ENCODE data around the gene MXRA7.

MXRA7 gene

GRCh38 chr17:76677406-76677805, 33.4 kb downstream of the MXRA7 start:
- DNase-seq (ENCODE audit: low read depth, low spot score) = no peak

DNA sequence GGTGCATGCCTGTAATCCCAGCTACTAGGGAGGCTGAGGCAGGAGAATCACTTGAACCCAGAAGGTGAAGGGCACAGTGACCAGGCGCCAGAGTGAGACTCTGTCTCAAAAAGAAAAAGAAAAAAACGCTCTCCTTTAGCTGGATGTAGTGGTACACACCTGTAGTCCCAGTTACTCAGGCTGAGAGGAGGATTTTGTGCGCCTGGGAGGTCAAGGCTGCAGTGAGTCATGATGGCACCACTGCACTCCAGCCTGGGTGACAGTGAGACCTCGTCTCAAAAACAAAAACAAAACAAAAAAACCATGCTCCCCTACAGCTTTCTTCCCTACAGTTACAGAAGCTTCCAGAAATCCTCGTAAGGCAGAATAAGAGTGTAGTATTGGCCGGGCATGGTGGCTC, 34.1 kb downstream of the MXRA7 start:
- no peak for DNase-seq (ENCODE audit: low read depth, low spot score)

DNA sequence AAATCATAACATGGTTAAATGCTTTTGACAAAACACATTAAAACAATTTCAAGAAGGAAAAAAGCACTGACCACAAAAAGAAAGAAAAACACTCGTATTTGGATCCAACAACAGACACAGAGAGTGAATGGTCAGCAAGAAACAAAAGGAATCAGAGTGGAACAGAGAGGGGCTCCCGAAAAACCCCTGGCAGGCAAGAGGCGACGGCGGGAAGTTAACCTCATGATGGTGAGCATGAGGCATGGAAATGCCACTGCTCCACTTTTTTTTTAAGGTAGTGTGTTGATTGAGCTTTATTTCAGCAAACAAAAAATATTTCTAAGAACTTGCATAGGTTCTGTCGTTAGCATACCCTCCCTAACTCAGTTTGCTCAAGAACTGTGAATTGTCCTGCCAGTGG, 35.1 kb downstream of the MXRA7 start:
- no peak for DNase-seq (ENCODE audit: low read depth, low spot score)

DNA sequence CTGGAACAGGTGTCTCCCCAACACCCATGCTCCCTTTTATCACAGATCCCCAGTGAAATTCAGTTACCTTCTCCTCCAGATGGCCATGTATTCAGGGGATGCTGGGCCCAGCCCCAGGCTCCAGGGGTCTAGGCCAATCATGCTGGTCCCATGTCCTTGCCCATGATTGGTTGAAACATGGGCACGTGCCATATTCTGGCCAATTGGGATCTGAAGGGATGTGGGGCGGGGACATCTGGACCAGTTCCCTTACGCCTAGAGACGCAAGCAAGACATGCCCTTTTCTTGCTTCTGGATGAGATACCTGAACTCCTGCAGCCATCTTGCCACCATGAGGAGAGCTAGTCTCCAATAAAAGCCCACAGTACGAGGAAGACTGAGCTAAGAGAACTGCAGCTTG, 36.2 kb downstream of the MXRA7 start:
- no peak for DNase-seq (ENCODE audit: low read depth, low spot score)

DNA sequence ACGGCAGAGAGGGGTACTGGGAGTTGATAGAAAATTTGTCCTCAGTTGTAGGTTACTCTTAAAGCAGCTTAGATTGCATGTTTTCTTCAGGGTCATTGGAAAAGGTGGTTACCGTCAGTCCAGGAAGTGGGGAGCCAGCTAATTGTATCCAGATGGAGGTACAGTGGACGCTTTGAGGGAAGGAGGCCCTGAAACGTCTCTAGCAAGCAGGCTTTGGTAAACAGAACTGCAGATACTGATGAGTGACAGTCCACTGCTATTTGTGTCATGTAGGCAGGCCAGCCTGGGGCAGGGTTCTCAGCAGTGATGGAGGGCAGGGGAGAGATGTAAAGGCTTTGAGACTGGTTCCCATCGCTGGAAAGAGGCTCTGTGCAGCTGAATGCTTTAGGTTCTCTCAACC, 37.0 kb downstream of the MXRA7 start:
- no peak for DNase-seq (ENCODE audit: low read depth, low spot score)

DNA sequence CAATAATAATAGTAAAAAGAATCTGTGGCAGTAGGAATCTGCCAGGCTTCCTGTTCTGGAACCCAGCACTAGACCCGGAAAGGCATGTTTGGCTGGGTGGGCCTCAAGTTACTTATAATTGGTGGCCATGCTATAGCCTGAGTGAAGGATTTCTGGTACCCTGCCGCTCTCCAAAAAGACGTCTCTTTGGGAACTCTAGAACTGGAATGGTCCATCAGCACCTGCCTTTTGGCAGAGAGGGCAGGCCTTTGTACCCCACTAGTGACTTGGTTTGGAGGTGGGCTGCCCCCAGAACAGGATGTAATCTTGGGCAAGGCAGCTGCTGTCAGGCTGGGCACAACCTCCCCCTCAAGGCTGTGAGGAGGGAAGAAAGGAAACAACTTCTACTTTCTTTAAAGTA, 37.9 kb downstream of the MXRA7 start:
- DNase-seq (ENCODE audit: low read depth, low spot score) = no peak

DNA sequence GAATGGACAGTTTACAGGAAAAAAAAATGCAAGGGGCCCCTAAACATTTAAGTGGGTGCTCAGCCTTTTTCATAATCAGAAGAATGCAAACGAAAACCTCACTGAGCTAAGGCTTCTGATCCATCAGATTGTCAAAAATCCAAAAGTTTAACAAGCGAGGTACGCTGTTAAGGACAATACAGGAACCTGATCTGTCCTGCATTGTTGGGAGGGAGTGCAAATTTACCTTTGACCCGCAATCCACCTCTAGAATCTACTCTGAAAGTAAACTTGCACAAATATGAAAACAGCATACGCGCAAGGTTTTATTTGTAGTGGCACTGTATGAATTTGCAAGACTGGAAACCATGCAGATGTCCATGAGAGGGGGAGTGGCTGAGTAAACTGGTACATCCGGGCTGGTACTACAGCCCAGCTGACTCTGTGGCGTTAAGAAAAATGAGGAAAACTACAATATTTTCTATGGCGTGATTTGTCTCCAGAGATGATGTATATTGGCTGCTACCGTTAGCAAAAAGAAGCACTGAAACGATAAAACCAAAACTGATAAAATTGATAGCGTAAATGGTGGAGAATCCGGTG, 38.4 kb downstream of the MXRA7 start:
- DNase-seq (ENCODE audit: low read depth, low spot score) = no peak

DNA sequence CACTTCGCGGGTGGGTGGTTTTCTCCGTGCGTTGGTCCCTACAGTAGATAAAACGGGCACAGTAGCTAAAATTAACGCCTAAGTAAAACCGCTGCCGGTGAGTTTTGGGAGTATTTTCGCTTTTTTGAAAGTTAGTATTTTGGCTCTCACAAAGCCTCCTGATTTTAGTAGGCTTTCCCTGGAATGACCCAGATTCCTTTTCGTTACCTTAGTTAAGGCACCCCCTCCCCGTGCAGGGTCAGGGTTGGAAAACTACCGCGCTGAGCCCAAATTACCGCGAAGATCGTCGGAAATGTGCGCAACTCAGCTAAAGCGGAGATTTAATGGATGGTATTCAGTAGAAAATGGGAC, 38.9 kb downstream of the MXRA7 start:
- DNase-seq (ENCODE audit: low read depth, low spot score) = no peak

DNA sequence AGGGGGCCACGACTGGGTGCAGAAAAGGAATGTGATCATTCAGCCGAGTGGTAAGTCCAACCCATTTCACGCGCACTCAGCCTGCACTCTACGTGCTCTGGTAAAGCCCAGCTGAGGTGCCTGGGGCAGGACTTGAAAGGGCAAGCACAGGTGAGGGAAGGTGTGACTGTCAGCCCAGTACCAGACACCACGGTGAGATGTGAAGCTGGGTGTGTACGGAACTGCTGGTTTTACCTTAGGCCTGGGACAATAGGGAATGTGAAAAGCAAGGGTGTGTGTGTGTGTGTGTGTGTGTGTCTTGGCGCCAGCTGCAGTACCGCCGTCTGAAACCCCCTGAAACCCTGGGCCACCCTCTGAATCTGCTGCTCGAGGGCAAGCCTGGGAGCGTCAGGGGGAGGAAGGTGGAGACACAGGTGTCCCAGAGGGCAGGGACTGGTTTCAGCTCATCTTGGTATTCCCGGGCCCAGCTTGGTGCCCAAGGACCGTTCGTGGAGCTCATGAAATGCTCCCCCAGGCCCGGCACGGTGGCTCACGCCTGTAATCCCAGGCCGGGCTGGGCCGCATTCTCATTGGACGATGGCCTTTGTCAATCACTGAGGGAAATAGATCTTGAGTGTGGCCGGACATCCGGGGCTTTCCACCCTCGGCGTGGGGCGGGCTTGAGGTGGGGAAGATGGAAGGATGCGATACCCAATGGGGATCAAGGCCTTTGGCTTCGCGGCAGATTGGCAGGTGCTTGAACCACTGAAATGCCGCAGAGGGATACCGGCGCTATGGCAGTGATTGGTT, 39.4 kb downstream of the MXRA7 start:
- peak; percentile 99 for DNase-seq (ENCODE audit: low read depth, low spot score)

- DNase-seq (ENCODE audit: low read depth, low spot score) = no peak
Observed at GRCh38 chr17:76670718-76671122, 40.0 kb downstream of the MXRA7 start.

DNA sequence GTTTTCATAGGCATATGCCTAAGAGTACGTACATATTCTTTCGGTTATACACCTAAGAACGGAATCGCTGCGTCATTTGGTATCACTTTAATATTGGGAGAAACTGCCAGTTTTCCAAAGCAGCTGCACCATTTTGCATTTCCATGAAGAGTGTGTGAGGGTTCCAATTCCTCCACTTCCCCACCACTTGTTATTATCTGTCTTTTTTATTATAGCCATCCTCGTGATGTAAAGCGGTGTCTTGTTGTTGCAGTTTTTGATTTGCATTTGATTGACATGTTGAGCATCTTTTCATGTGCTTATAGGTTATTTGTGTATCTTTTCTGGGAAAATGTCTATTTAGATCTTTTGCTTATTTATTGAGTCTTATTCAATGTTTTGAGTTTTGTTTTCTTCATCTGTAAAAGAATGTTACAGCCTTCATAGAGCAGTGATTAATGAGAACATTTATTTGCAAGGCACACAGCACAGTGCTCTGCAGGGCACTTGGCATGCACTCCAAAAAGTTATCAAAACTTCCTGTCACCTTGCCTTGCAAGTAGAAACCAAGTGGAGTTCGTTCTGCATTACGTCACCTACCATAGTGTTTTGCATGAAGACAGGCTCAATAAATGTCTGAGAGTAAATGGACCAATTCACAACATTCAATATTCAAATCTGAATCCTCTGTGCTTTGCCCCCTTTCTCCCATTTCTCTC, 40.6 kb downstream of the MXRA7 start:
- DNase-seq (ENCODE audit: low read depth, low spot score) = no peak

GRCh38 chr17:76667786-76668453, 42.8 kb downstream of the MXRA7 start:
- DNase-seq (ENCODE audit: low read depth, low spot score) = no peak

DNA sequence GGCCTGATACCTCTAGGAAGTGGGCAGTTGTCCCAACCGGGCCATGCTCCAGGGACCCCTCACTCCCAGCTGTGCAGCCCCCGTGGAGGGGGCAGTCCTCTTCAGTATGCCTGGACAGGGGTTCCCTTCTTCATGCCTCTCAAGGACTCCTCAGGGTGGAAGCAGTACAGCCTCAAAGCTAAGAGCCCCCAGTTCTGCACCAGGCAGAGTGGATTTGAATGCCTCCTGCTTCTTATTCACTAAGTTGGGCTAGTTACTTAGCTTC, 43.3 kb downstream of the MXRA7 start:
- no peak for DNase-seq (ENCODE audit: low read depth, low spot score)

DNA sequence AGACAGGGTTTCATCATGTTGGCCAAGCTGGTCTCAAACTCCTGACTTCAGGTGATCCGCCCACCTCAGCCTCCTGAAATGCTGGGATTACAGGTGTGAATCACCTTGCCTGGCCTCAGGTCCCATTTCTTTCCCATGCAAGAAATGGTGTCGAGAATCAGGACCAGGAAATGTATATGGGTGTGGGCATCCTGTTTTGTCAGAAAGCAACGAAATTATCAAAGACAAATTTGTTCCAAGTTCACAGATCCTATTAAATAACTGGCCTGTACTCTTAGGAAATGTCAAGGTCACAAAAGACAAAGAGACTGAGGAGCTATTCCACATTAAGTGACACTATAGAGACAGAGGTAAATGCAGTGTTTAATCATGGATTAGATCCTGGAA, 50.1 kb downstream of the MXRA7 start:
- no peak for DNase-seq (ENCODE audit: low read depth, low spot score)

DNA sequence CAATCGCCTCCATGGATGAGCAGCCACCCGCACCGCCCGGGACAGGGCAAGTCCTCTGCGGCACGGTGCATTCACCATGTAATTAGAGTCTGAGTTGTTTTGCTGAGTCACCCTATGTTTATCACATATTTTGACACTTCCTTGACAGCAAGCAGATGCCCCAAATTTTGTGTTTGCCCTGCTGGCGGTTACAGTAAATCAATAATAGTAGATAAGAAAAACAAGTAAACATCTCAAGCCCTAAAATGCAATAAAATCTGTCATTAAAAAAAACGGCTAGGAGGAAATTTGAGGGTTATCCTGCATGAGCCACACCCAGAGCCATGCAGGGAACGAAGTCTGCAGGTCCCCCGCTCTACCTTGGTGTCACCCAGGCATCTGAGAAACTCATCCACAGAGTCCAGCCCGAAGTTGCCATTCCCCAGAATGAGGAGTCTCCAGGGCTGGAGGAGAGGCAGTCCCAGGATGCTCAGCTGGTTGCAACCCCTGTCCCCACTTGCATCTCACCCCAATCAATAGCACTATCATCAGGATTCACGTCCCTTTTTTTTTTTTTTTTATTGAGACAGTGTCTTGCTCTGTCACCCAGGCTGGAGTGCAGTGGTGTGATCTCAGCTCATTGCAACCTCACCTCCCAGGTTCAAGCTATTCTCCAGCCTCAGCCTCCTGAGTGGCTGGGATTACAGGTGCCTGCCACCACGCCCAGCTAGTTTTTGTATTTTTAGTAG, 50.7 kb downstream of the MXRA7 start:
- no peak for DNase-seq (ENCODE audit: low read depth, low spot score)

DNA sequence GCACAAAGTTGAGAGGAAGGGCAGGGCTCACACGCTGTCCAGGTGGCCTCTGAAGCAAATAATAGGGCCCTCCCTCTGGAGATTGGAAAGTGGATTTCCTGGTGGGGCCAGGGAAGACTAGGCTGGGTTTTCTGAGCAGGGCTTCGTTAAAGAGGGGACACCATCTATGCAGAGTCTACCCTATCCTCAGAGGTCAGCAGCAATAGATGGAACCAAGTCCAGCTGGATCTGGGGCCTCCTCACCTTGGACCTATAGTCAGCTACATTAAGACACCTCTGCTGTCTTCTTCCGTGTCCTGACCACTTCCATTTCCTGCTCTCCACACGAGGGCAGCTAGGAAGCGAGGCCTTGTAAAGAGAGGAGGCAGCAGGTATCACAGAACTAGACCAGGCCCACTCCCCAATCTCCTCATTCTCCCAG, 52.5 kb downstream of the MXRA7 start:
- DNase-seq (ENCODE audit: low read depth, low spot score) = no peak

DNA sequence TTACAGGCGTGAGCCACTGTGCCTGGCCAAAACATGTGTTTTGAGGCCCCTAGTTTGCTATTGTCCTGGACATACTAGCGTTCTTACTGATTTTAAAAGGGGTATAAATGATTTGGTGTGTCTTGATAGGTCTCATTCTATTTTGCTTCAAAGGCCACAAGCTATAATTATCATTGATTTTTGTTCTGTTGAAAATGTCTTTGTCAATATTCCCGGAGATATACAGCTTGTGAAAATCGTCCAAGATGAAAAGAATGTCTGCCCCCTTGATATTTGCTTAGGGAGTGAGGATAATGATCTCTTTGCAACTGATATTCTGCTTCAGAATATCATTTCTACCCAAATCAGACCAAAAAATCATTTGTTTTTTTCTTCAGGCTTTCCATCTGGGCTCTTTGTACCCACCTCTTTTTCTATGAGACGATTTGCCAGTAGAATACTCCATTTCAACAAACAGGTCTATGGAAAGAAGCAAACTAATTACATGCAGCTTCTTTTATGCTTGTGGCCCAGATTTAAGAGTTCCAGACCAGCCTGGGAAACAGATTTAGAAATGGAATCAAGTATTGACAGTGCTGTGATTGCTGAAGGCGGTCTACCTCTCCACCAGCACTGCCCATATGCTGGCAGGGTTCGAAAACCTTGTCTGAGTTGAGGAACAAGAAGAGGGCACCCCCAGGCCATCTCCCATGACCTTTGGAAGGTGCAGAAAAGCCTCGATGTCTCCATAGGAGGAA, 53.1 kb downstream of the MXRA7 start:
- no peak for DNase-seq (ENCODE audit: low read depth, low spot score)

GRCh38 chr17:76654408-76654807, 56.4 kb downstream of the MXRA7 start:
- no peak for DNase-seq (ENCODE audit: low read depth, low spot score)

- no peak for DNase-seq (ENCODE audit: low read depth, low spot score)
Observed at GRCh38 chr17:76650504-76650903, 60.3 kb downstream of the MXRA7 start.

DNA sequence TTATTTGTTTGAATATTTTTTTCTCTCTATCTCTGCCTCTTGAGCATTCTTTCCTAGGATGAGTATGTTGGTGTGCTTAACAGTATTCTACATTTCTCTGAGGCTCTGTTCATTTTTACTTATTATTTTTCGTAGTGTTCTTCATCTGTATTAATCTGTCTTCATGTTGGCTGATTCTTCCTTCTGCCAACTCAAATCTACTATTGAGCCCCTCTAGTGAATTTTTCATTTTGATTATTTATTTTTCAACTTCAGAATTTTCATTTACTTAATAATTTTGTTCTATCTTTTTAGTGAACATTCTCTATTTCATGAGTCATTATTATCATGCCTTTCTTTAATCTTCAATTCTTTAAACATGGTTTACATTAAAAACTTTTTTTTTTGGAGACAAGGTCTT, 64.1 kb downstream of the MXRA7 start:
- no peak for DNase-seq (ENCODE audit: low read depth, low spot score)

DNA sequence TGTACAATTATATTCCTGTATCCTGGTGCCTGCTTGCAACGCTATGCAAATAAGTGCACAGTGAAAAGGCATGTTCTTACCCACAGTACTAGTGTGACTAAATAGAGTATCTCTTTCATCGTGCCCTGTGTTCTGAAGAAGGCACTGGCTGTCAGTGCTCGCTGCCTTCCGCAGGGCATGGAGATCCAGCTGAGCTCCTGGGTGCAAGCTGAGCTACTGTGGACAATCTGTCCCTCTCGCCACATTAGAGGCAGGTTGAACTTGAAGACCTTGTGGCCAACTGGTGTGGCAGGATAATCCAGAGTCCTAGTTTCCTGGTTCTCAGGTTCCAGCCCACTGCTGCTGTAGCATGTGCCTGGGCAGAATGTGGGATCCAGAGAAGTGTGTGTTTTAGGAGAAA, 65.3 kb downstream of the MXRA7 start:
- no peak for DNase-seq (ENCODE audit: low read depth, low spot score)

DNA sequence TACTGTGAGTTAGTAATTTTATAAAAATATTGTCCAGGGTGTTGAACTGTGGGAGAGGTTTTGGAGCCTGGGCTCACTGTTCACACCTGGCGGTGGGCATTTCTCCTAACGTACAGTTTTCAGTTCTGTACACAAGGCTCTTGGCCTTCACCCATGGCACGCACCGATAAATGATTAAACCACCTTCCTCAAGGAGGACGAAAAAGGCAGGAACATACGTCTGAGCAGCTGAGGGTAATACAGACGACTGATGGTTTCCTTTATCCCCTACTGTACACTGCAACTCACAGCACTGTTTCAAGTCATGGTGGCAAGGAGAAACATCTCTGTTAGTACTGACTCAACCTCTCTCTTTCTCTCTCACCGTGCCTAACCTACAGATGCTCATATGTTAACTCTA, 65.8 kb downstream of the MXRA7 start:
- DNase-seq (ENCODE audit: low read depth, low spot score) = no peak

Data from brain pericyte (primary cell).